ENCODE data around the gene NEK10.

The NEK10 gene

GRCh38 chr3:27146786-27147185 is 222.4 kb downstream of the NEK10 start:
- TF ChIP-seq CTCF (IDR thresholded peaks at IDR 0.05; ENCODE audit: poor library complexity, severe bottlenecking), result no peak
- ATAC-seq (ENCODE audit: low read depth) (no peak), DNase-seq (ENCODE audit: low spot score) (no peak)
- Histone ChIP-seq H3K4me3 (ENCODE audit: severe bottlenecking) (no peak overlapping the region), H3K4me1 (ENCODE audit: insufficient read depth, poor library complexity, severe bottlenecking) (no peaks in the 10 kb centered on the region), H3K9me3 (ENCODE audit: severe bottlenecking) (no peaks in the 10 kb centered on the region), H3K36me3 (ENCODE audit: low read depth) (no peaks in the 10 kb centered on the region), H3K27ac (ENCODE audit: poor library complexity, severe bottlenecking) (no peak overlapping the region), H3K27me3 (ENCODE audit: insufficient read depth, poor library complexity, severe bottlenecking) (no peaks in the 10 kb centered on the region)

GRCh38 chr3:27145719-27146118 is 223.5 kb downstream of the NEK10 start:
- Histone ChIP-seq H3K4me1 (ENCODE audit: insufficient read depth, poor library complexity, severe bottlenecking) (no peaks in the 10 kb centered on the region), H3K27me3 (ENCODE audit: insufficient read depth, poor library complexity, severe bottlenecking) (no peaks in the 10 kb centered on the region), H3K27ac (ENCODE audit: poor library complexity, severe bottlenecking) (no peak overlapping the region), H3K9me3 (ENCODE audit: severe bottlenecking) (peaks cover 1% of the 10 kb centered on the region), H3K36me3 (ENCODE audit: low read depth) (no peaks in the 10 kb centered on the region), H3K4me3 (ENCODE audit: severe bottlenecking) (no peak overlapping the region)
- DNase-seq (ENCODE audit: low spot score), result no peak
- ATAC-seq (ENCODE audit: low read depth), result no peak
- no peak for TF ChIP-seq CTCF (IDR thresholded peaks at IDR 0.05; ENCODE audit: poor library complexity, severe bottlenecking)

- ATAC-seq (ENCODE audit: low read depth) (no peak), DNase-seq (ENCODE audit: low spot score) (no peak)
- H3K27me3 ChIP-seq (ENCODE audit: insufficient read depth, poor library complexity, severe bottlenecking), result no peaks in the 10 kb centered on the region
- TF ChIP-seq CTCF (IDR thresholded peaks at IDR 0.05; ENCODE audit: poor library complexity, severe bottlenecking), result no peak
- H3K36me3 ChIP-seq (ENCODE audit: low read depth), result no peaks in the 10 kb centered on the region
- peaks cover 1% of the 10 kb centered on the region for H3K9me3 ChIP-seq (ENCODE audit: severe bottlenecking)
- H3K4me1 ChIP-seq (ENCODE audit: insufficient read depth, poor library complexity, severe bottlenecking), result no peaks in the 10 kb centered on the region
- H3K4me3 ChIP-seq (ENCODE audit: severe bottlenecking), result no peak overlapping the region
- no peak overlapping the region for H3K27ac ChIP-seq (ENCODE audit: poor library complexity, severe bottlenecking)
Measured at GRCh38 chr3:27141668-27142067, 227.5 kb downstream of the NEK10 start.

GRCh38 chr3:27138562-27138961 is 230.6 kb downstream of the NEK10 start:
- Histone ChIP-seq H3K27me3 (ENCODE audit: insufficient read depth, poor library complexity, severe bottlenecking) (no peaks in the 10 kb centered on the region), H3K4me3 (ENCODE audit: severe bottlenecking) (no peak overlapping the region), H3K27ac (ENCODE audit: poor library complexity, severe bottlenecking) (no peak overlapping the region), H3K4me1 (ENCODE audit: insufficient read depth, poor library complexity, severe bottlenecking) (no peaks in the 10 kb centered on the region), H3K36me3 (ENCODE audit: low read depth) (no peaks in the 10 kb centered on the region), H3K9me3 (ENCODE audit: severe bottlenecking) (peaks cover 1% of the 10 kb centered on the region)
- DNase-seq (ENCODE audit: low spot score), result no peak
- ATAC-seq (ENCODE audit: low read depth), result no peak
- no peak for TF ChIP-seq CTCF (IDR thresholded peaks at IDR 0.05; ENCODE audit: poor library complexity, severe bottlenecking)

GRCh38 chr3:27138005-27138404 is 231.2 kb downstream of the NEK10 start:
- Histone ChIP-seq H3K36me3 (ENCODE audit: low read depth) (no peaks in the 10 kb centered on the region), H3K27ac (ENCODE audit: poor library complexity, severe bottlenecking) (no peak overlapping the region), H3K27me3 (ENCODE audit: insufficient read depth, poor library complexity, severe bottlenecking) (no peaks in the 10 kb centered on the region), H3K9me3 (ENCODE audit: severe bottlenecking) (peaks cover 1% of the 10 kb centered on the region), H3K4me3 (ENCODE audit: severe bottlenecking) (no peak overlapping the region), H3K4me1 (ENCODE audit: insufficient read depth, poor library complexity, severe bottlenecking) (no peaks in the 10 kb centered on the region)
- DNase-seq (ENCODE audit: low spot score), result no peak
- TF ChIP-seq CTCF (IDR thresholded peaks at IDR 0.05; ENCODE audit: poor library complexity, severe bottlenecking), result no peak
- ATAC-seq (ENCODE audit: low read depth), result no peak
